ENCODE results near the gene MYL9.

DNA sequence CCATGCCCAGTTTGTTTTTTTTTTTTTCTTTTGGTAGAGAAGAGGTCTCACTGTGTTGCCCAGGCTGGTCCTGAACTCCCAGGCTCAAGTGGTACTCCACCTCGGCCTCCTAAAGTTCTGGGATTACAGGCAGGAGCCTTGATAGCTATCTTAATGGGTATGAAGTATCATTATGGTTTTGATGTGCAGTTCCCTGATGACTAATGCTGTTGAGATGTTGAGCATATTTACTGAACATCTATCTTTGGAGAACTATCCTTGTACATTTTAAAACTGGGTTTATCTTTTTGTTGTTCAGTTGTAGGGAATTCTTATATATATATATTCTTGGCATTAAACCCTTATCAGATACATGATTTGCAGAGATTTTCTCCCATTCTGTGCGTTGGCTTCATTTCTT is 21.4 kb upstream of the MYL9 start:
- TF ChIP-seq, protein P1, sequence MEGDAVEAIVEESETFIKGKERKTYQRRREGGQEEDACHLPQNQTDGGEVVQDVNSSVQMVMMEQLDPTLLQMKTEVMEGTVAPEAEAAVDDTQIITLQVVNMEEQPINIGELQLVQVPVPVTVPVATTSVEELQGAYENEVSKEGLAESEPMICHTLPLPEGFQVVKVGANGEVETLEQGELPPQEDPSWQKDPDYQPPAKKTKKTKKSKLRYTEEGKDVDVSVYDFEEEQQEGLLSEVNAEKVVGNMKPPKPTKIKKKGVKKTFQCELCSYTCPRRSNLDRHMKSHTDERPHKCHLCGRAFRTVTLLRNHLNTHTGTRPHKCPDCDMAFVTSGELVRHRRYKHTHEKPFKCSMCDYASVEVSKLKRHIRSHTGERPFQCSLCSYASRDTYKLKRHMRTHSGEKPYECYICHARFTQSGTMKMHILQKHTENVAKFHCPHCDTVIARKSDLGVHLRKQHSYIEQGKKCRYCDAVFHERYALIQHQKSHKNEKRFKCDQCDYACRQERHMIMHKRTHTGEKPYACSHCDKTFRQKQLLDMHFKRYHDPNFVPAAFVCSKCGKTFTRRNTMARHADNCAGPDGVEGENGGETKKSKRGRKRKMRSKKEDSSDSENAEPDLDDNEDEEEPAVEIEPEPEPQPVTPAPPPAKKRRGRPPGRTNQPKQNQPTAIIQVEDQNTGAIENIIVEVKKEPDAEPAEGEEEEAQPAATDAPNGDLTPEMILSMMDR (IDR thresholded peaks at IDR 0.05), result no peak
- no peak for TF ChIP-seq POLR2A (IDR thresholded peaks at IDR 0.05)

Measured in uterus (tissue), 2 donors.